Hepatocyte (in vitro differentiated cells): ENCODE results near the gene LIPC. TPM values are rescaled to one million over a fixed set of nuclear protein-coding genes. Genes with fewer than 3 reads are reported as not detected.

Source experiments
- DNase-seq: peaks from one replicate; pipeline ENCODE4 v3.0.0-alpha.2; 2016; ENCODE audit warnings: low spot score
- H2AFZ ChIP-seq: fragments of 200-600 bp; sonication (generic); 2 replicates; pipeline ENCODE4 v1.6.0; 2016; ENCODE audit warnings: antibody characterized with exemption, mild to moderate bottlenecking
- H3K27ac ChIP-seq: fragments of 200-600 bp; sonication (generic); 2 replicates; pipeline ENCODE4 v1.5.1; 2016; ENCODE audit warnings: mild to moderate bottlenecking
- H3K27me3 ChIP-seq: fragments of 200-600 bp; sonication (generic); 2 replicates; pipeline ENCODE4 v1.6.1; 2016
- H3K36me3 ChIP-seq: fragments of 200-600 bp; sonication (generic); replicated peaks from 2 replicates; pipeline ENCODE4 v1.5.1; 2016; ENCODE audit warnings: low read depth; ENCODE audit not compliant: insufficient read depth
- H3K4me1 ChIP-seq: fragments of 200-600 bp; sonication (generic); 2 replicates; pipeline ENCODE4 v1.5.1; 2016; ENCODE audit warnings: mild to moderate bottlenecking, moderate library complexity; ENCODE audit not compliant: insufficient read depth
- H3K4me2 ChIP-seq: fragments of 200-600 bp; sonication (generic); 2 replicates; pipeline ENCODE4 v1.6.0; 2016
- H3K4me3 ChIP-seq: fragments of 200-600 bp; sonication (generic); 2 replicates; pipeline ENCODE4 v1.5.1; 2016; ENCODE audit warnings: mild to moderate bottlenecking
- H3K79me2 ChIP-seq: fragments of 200-600 bp; sonication (generic); 2 replicates; pipeline ENCODE4 v1.6.0; 2017; ENCODE audit warnings: mild to moderate bottlenecking
- H3K9me2 ChIP-seq: fragments of 200-600 bp; sonication (generic); replicated peaks from 2 replicates; pipeline ENCODE4 v1.6.0; 2017; ENCODE audit warnings: mild to moderate bottlenecking; ENCODE audit not compliant: insufficient read depth
- H3K9me3 ChIP-seq: fragments of 200-600 bp; sonication (generic); 2 replicates; pipeline ENCODE4 v1.5.1; 2016; ENCODE audit warnings: low read depth, mild to moderate bottlenecking
- H4K20me1 ChIP-seq: fragments of 200-600 bp; sonication (generic); 2 replicates; pipeline ENCODE4 v1.6.0; 2016; ENCODE audit warnings: mild to moderate bottlenecking; ENCODE audit not compliant: insufficient read depth, poor library complexity, severe bottlenecking
- CTCF ChIP-seq: fragments of 200-600 bp; sonication (generic); IDR thresholded peaks from 2 replicates; pipeline ENCODE4 v1.5.1; 2016; ENCODE audit warnings: antibody characterized with exemption, mild to moderate bottlenecking; ENCODE audit not compliant: poor library complexity
- EZH2 ChIP-seq: fragments of 200-600 bp; sonication (generic); IDR thresholded peaks from 2 replicates; pipeline ENCODE4 v1.6.1; 2016; ENCODE audit warnings: antibody characterized with exemption, mild to moderate bottlenecking, borderline replicate concordance
- EZH2phosphoT487 ChIP-seq: fragments of 200-600 bp; sonication (generic); IDR thresholded peaks from one replicate; pipeline ENCODE4 v1.6.1; 2018; ENCODE audit warnings: antibody characterized with exemption, mild to moderate bottlenecking, low read depth, moderate library complexity; ENCODE audit not compliant: unreplicated experiment, severe bottlenecking
- WGBS: methylation state at CpG from one replicate; pipeline ENCODE4 v1.1.6; 2016; ENCODE audit warnings: low lambda C conversion rate; ENCODE audit errors: missing lambda C conversion rate; 5-methylcytosine and 5-hydroxymethylcytosine counted together
- polyA plus RNA-seq: library from polyadenylated mRNA; unstranded; fragments of >200 nt; fragmentation: Nextera tagmentation; extraction: Ambion mirVana; gene quantifications from 2 replicates; pipeline ENCODE4 v1.2.1, GENCODE V29; 2016
- total RNA-seq: library from RNA; depleted of rRNA; stranded (reverse); fragments of >200 nt; gene quantifications from 2 replicates; pipeline ENCODE4 v1.2.3, GENCODE V29; 2014

LIPC gene
- total and polyA plus RNA-seq, 2 experiments from 2014 or later, result 37.0 to 64.8 TPM

GRCh38 chr15:58513008-58513407, 81.2 kb downstream of the LIPC start:
- Histone ChIP-seq H3K27me3 (no peaks in the 10 kb centered on the region), H3K27ac (no peak overlapping the region), H3K4me1 (no peaks in the 10 kb centered on the region), H3K9me3 (no peaks in the 10 kb centered on the region), H3K79me2 (no peaks in the 10 kb centered on the region), H3K9me2 (no peaks in the 10 kb centered on the region), H3K4me2 (no peak overlapping the region), H4K20me1 (no peaks in the 10 kb centered on the region), H3K4me3 (no peak overlapping the region), H3K36me3 (no peaks in the 10 kb centered on the region), H2AFZ (no peak overlapping the region)
- DNase-seq, result no peak
- TF ChIP-seq EZH2 (no peak), CTCF (no peak), EZH2phosphoT487 (no peak)
- WGBS, result 87% methylated on average over 4 of the region's 4 CpGs

GRCh38 chr15:58513726-58514336, 82.0 kb downstream of the LIPC start:
- no peak overlapping the region for H3K27ac ChIP-seq
- H3K4me3 ChIP-seq, result no peak overlapping the region
- H4K20me1 ChIP-seq, result no peaks in the 10 kb centered on the region
- no peaks in the 10 kb centered on the region for H3K9me2 ChIP-seq
- no peak overlapping the region for H3K4me2 ChIP-seq
- no peak for DNase-seq
- H3K79me2 ChIP-seq, result no peaks in the 10 kb centered on the region
- 85% methylated on average over 10 of the region's 10 CpGs for WGBS
- H2AFZ ChIP-seq, result no peak overlapping the region
- H3K4me1 ChIP-seq, result no peaks in the 10 kb centered on the region
- no peaks in the 10 kb centered on the region for H3K36me3 ChIP-seq
- TF ChIP-seq EZH2 (no peak), EZH2phosphoT487 (no peak), CTCF (no peak)
- H3K27me3 ChIP-seq, result no peaks in the 10 kb centered on the region
- no peaks in the 10 kb centered on the region for H3K9me3 ChIP-seq

DNA sequence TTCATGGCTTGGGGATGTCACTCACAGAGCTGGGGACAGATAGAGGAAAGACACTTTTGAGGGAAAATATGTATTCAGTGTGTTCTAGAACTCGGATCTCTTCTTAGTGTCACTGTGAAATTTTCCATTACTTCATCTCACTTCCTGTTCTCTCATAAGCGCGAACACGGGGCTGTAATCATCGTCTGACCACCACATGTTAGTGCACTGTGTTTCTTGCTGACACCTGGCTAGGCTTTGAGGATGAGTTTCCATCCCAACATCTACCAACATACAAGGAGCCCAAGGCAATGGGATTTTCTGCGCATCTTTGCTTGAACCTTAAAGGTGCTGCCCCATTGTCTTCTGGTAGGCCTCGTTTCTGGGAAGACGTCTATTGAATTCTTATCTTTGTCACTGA, 84.0 kb downstream of the LIPC start:
- Histone ChIP-seq H4K20me1 (no peaks in the 10 kb centered on the region), H3K9me2 (no peaks in the 10 kb centered on the region), H3K27ac (no peak overlapping the region), H3K36me3 (no peaks in the 10 kb centered on the region), H3K79me2 (no peaks in the 10 kb centered on the region), H2AFZ (no peak overlapping the region), H3K27me3 (no peaks in the 10 kb centered on the region), H3K4me3 (no peak overlapping the region), H3K4me1 (peaks cover 4% of the 10 kb centered on the region), H3K4me2 (no peak overlapping the region), H3K9me3 (no peaks in the 10 kb centered on the region)
- 87% methylated on average over 8 of the region's 8 CpGs for WGBS
- TF ChIP-seq CTCF, result no peak
- no peak for TF ChIP-seq EZH2phosphoT487
- no peak for TF ChIP-seq EZH2
- no peak for DNase-seq

DNA sequence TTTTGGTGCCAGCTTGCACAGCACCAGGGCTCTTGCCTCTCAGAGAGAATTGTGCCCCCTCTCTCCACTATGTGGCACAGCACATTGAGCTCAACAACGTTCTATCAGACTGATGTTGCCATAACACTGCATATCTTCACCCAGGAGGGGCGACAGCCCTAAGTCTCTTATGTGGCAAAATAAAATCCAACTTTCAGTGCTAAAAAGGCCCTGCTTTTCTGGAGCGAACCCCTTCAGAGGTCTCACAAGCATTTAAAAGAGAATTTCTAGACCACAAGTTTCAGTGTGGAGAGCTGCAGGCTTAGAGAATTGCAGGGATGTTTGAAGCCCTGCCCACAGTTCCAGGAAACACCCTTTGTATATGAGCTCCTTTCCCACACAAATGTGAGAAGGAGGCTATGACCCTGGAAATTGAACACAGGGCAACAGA, 85.5 kb downstream of the LIPC start:
- H3K9me2 ChIP-seq, result no peaks in the 10 kb centered on the region
- H3K4me1 ChIP-seq, result peaks cover 4% of the 10 kb centered on the region
- no peaks in the 10 kb centered on the region for H4K20me1 ChIP-seq
- H2AFZ ChIP-seq, result no peak overlapping the region
- TF ChIP-seq CTCF (no peak), EZH2phosphoT487 (no peak)
- no peak overlapping the region for H3K4me3 ChIP-seq
- no peaks in the 10 kb centered on the region for H3K79me2 ChIP-seq
- no peak overlapping the region for H3K4me2 ChIP-seq
- DNase-seq, result no peak
- no peak overlapping the region for H3K27ac ChIP-seq
- H3K9me3 ChIP-seq, result no peaks in the 10 kb centered on the region
- no peaks in the 10 kb centered on the region for H3K36me3 ChIP-seq
- WGBS, result 87% methylated on average over 3 of the region's 3 CpGs
- no peaks in the 10 kb centered on the region for H3K27me3 ChIP-seq
